CD4-positive, alpha-beta memory T cell (primary cell): ENCODE measurements around the gene MSN. TPM values are rescaled to one million over a fixed set of nuclear protein-coding genes. Genes with fewer than 3 reads are reported as not detected.
"Not testable (repeated sequence)": the region's sequence is repeated elsewhere in the genome, so short reads cannot be mapped to it uniquely, and the experiment has no call there.

Source experiments
- CTCF ChIA-PET: fragments of 350-600 bp; sonication (Branson Sonifier 250); formaldehyde crosslinking; loops from one replicate; lab custom pipeline; 2021; ENCODE audit warnings: inconsistent platforms; ENCODE audit not compliant: partially characterized antibody; lab: Charles Lee
- POLR2A ChIA-PET: fragments of 350-600 bp; sonication (Branson Sonifier 250); formaldehyde crosslinking; loops from one replicate; lab custom pipeline; 2021; ENCODE audit not compliant: partially characterized antibody; lab: Charles Lee
- DNase-seq, 5 donors: peaks; one replicate each; pipeline versions ENCODE4 v3.0.0 to v3.0.0-alpha.2; 2020 to 2022; ENCODE audit warnings: mixed read lengths in 1 of 5
- H3K27ac ChIP-seq: one replicate; pipeline ENCODE4 v1.7.0; 2013; ENCODE audit warnings: low read depth, low read length
- H3K27me3 ChIP-seq: 2 replicates; pipeline ENCODE4 v1.7.0; 2013; ENCODE audit warnings: mild to moderate bottlenecking, low read length, moderate library complexity; ENCODE audit not compliant: insufficient read depth
- H3K36me3 ChIP-seq: 2 replicates; pipeline ENCODE4 v1.7.0; 2013; ENCODE audit warnings: mild to moderate bottlenecking, low read length, moderate library complexity; ENCODE audit not compliant: insufficient read depth
- H3K4me1 ChIP-seq: 2 replicates; pipeline ENCODE4 v1.7.0; 2013; ENCODE audit warnings: mild to moderate bottlenecking, low read length, moderate library complexity; ENCODE audit not compliant: insufficient read depth
- H3K4me3 ChIP-seq, 2 donors: one replicate each; pipeline ENCODE4 v1.7.0; 2013; ENCODE audit warnings: low read length in 2 of 2, mild to moderate bottlenecking in 1 of 2
- H3K9me3 ChIP-seq, 2 donors: one replicate each; pipeline ENCODE4 v1.7.0; 2013; ENCODE audit warnings: low read length in 2 of 2, control low read depth in 1 of 2; ENCODE audit not compliant: control insufficient read depth in 1 of 2
- H3K27ac Mint-ChIP-seq, 7 donors: one replicate each; pipeline ENCODE4 v1.8.0; 2020 to 2021; ENCODE audit warnings: mixed read lengths in 7 of 7, mild to moderate bottlenecking in 6 of 7, inconsistent platforms in 3 of 7, moderate library complexity in 3 of 7
- H3K27me3 Mint-ChIP-seq, 2 donors: one replicate each; pipeline ENCODE4 v1.8.0; 2020 to 2021; ENCODE audit warnings: mixed read lengths in 2 of 2
- H3K36me3 Mint-ChIP-seq, 2 donors: one replicate each; pipeline ENCODE4 v1.8.0; 2020 to 2021; ENCODE audit warnings: mixed read lengths in 2 of 2, inconsistent platforms in 1 of 2, mild to moderate bottlenecking in 1 of 2
- H3K4me1 Mint-ChIP-seq, 4 donors: one replicate each; pipeline ENCODE4 v1.8.0; 2020 to 2021; ENCODE audit warnings: mixed read lengths in 4 of 4, mild to moderate bottlenecking in 1 of 4
- H3K4me3 Mint-ChIP-seq, 8 donors: one replicate each; pipeline ENCODE4 v1.8.0; 2020 to 2021; ENCODE audit warnings: mixed read lengths in 8 of 8, mild to moderate bottlenecking in 7 of 8, moderate library complexity in 6 of 8, inconsistent platforms in 3 of 8
- H3K9me3 Mint-ChIP-seq, 8 donors: one replicate each; pipeline ENCODE4 v1.8.0; 2020 to 2021; ENCODE audit warnings: mixed read lengths in 8 of 8, mild to moderate bottlenecking in 5 of 8, inconsistent platforms in 3 of 8, moderate library complexity in 1 of 8
- intact Hi-C: fragments of 100-400 bp; cut with micrococcal nuclease; formaldehyde crosslinking; loops from one replicate; pipeline ENCODE4 v1.15.1; 2023
- polyA plus RNA-seq, 2 donors: library from polyadenylated mRNA; unstranded; fragments of 300-500 nt; fragmentation: Illumina TruSeq; gene quantifications; one replicate each; pipeline ENCODE4 v1.2.3, GENCODE V29; 2021
- total RNA-seq, 2 experiments: library from RNA; stranded (reverse); gene quantifications; one replicate each; pipeline ENCODE4 v1.2.3, GENCODE V29; 2021

Gene MSN
- total and polyA plus RNA-seq, 4 experiments from 2014 or later, result 334 to 669 (median 468) TPM

- H3K4me3 Mint-ChIP-seq, result peak overlapping the region; percentile 38 to 88 (median 74)
- H3K36me3 ChIP-seq, intact Hi-C loops, H3K27me3 Mint-ChIP-seq, DNase-seq, H3K27ac ChIP-seq, H3K9me3 Mint-ChIP-seq, H3K36me3 Mint-ChIP-seq, H3K9me3 ChIP-seq, H3K27me3 ChIP-seq, H3K4me3 ChIP-seq: not testable (repeated sequence)
- H3K4me1 Mint-ChIP-seq, result peaks cover 21 to 46% (median 23%) of the 10 kb centered on the region in 4 donors
- peak overlapping the region; percentile 84 to 96 (median 92) for H3K27ac Mint-ChIP-seq
- CTCF ChIA-PET, result interaction anchor here (1.3 to 1.7 kb wide), 2 partner anchors 10 to 18 kb away, joined by 3 to 4 read pairs; no protein-coding TSS in a partner anchor
- POLR2A ChIA-PET, result interaction anchor here (1.3 to 3.2 kb wide), 5 partner anchors 10 to 55 kb away, joined by 3 to 12 read pairs (median 5); partner anchors contain the start of gene MSN
- peaks cover 25% of the 10 kb centered on the region for H3K4me1 ChIP-seq
Measured at GRCh38 chrX:65657009-65657441, 10.4 kb upstream of the MSN start.

DNA sequence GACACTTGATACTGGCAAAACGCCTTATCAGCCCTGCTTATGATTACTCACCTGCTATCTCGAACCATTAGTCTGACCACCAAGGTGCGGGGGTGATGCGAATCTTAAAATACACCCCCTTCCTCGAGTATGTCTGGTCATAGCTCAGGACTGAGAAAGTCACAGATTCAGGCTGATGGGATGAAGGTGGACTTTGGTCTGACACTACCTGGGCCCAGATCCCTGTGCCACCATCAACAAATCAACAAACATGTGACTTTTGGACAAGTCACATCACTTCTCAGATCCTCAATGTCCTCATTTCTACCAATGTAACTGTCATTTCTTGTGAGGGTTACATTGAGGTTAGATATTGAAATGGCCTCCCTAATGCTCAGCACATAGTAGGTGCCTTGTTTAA, 9.8 kb upstream of the MSN start:
- peak overlapping the region in 1 of 8 donors; percentile 27 for H3K4me3 Mint-ChIP-seq
- H3K36me3 ChIP-seq, result no peaks in the 10 kb centered on the region
- no peak overlapping the region for H3K4me3 ChIP-seq
- peaks cover 21 to 46% (median 23%) of the 10 kb centered on the region in 4 donors for H3K4me1 Mint-ChIP-seq
- peaks cover 25% of the 10 kb centered on the region for H3K4me1 ChIP-seq
- H3K27me3 ChIP-seq, result no peaks in the 10 kb centered on the region
- intact Hi-C loops, result no loop called here
- H3K9me3 Mint-ChIP-seq, result peaks cover 0 to 6% (median 0%) of the 10 kb centered on the region in 8 donors
- CTCF ChIA-PET, result interaction anchor here (1.3 to 1.7 kb wide), 2 partner anchors 9 to 17 kb away, joined by 3 to 4 read pairs; no protein-coding TSS in a partner anchor
- POLR2A ChIA-PET, result interaction anchor here (0.7 to 3.2 kb wide), 4 partner anchors 9 to 57 kb away, joined by 3 to 12 read pairs (median 7); partner anchors contain the start of gene MSN
- no peak overlapping the region for H3K27ac ChIP-seq
- H3K27me3 Mint-ChIP-seq, result no peaks in the 10 kb centered on the region
- no peaks in the 10 kb centered on the region for H3K9me3 ChIP-seq
- no peak for DNase-seq
- peak overlapping the region in 4 of 7 donors; percentile 15 to 77 (median 59) for H3K27ac Mint-ChIP-seq
- no peaks in the 10 kb centered on the region for H3K36me3 Mint-ChIP-seq

GRCh38 chrX:65658229-65658628, 9.2 kb upstream of the MSN start:
- H3K36me3 Mint-ChIP-seq, result no peaks in the 10 kb centered on the region
- H3K27me3 Mint-ChIP-seq, result no peaks in the 10 kb centered on the region
- H3K9me3 Mint-ChIP-seq, result peaks cover 0 to 6% (median 0%) of the 10 kb centered on the region in 8 donors
- DNase-seq, result no peak
- ChIA-PET POLR2A (interaction anchor here (0.7 to 3.2 kb wide), 2 partner anchors 9 to 360 kb away, joined by 3 to 12 read pairs; partner anchors contain the start of gene MSN), CTCF (interaction anchor here (1.7 kb wide), 1 partner anchor 16 kb away, joined by 4 read pairs; no protein-coding TSS in a partner anchor)
- Histone ChIP-seq H3K27ac (no peak overlapping the region), H3K4me1 (peaks cover 25% of the 10 kb centered on the region), H3K27me3 (no peaks in the 10 kb centered on the region), H3K9me3 (no peaks in the 10 kb centered on the region), H3K36me3 (no peaks in the 10 kb centered on the region), H3K4me3 (no peak overlapping the region)
- intact Hi-C loops, result no loop called here
- H3K27ac Mint-ChIP-seq, result peak overlapping the region in 6 of 7 donors; percentile 15 to 77 (median 38)
- no peak overlapping the region for H3K4me3 Mint-ChIP-seq
- H3K4me1 Mint-ChIP-seq, result peaks cover 23 to 50% (median 24%) of the 10 kb centered on the region in 4 donors

DNA sequence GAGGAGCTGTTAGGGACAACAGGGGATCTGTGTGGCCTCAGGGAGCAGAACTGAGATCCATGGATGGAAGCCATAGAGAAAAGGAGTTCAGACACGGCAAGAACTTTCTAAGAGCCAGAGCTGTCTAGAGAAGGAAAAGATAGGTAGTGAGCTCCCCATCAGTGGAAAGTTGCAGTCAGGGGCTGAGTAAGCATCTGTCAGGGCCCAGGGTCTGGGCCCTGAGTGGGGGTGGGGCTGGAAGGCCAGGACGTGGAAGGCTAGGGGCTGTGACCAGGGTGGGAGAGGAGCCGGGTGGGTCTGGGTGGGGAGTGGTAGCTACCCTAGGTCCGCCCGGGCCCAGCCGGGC, 324 bp upstream of the MSN start:
- no peaks in the 10 kb centered on the region for H3K27me3 Mint-ChIP-seq
- peak in 1 of 5 donors; percentile 44 for DNase-seq
- ChIA-PET POLR2A (interaction anchor here (1.1 to 10.9 kb wide), 12 partner anchors 10 to 70 kb away, joined by 3 to 106 read pairs (median 6); no protein-coding TSS in a partner anchor), CTCF (interaction anchor here (0.7 to 2.4 kb wide), 4 partner anchors 10 to 71 kb away, joined by 3 to 9 read pairs (median 4); no protein-coding TSS in a partner anchor)
- Histone ChIP-seq H3K27me3 (no peaks in the 10 kb centered on the region), H3K36me3 (no peaks in the 10 kb centered on the region), H3K4me1 (peaks cover 24% of the 10 kb centered on the region), H3K4me3 (peak overlapping the region in 1 of 2 donors; percentile 84), H3K9me3 (no peaks in the 10 kb centered on the region), H3K27ac (no peak overlapping the region)
- peaks cover 0 to 1% (median 0%) of the 10 kb centered on the region in 8 donors for H3K9me3 Mint-ChIP-seq
- peaks cover 17 to 53% (median 36%) of the 10 kb centered on the region in 4 donors for H3K4me1 Mint-ChIP-seq
- peak overlapping the region; percentile 76 to 91 (median 86) for H3K4me3 Mint-ChIP-seq
- intact Hi-C loops, result no loop called here
- H3K27ac Mint-ChIP-seq, result peak overlapping the region; percentile 88 to 94 (median 90)
- H3K36me3 Mint-ChIP-seq, result peaks cover 26 to 33% of the 10 kb centered on the region in 2 donors

- Histone ChIP-seq H3K4me1 (peaks cover 39% of the 10 kb centered on the region), H3K27ac (peak overlapping the region; percentile 78), H3K36me3 (no peaks in the 10 kb centered on the region), H3K27me3 (no peaks in the 10 kb centered on the region), H3K9me3 (no peaks in the 10 kb centered on the region), H3K4me3 (peak overlapping the region; percentile 82 to 84)
- intact Hi-C loops, result loop anchor here (1.0 to 2.0 kb wide), 3 partner anchors 14 to 73 kb away; no protein-coding TSS in a partner anchor
- ChIA-PET CTCF (interaction anchor here (0.9 to 2.4 kb wide), 5 partner anchors 22 to 72 kb away, joined by 3 to 9 read pairs (median 3); no protein-coding TSS in a partner anchor), POLR2A (interaction anchor here (0.6 to 10.9 kb wide), 12 partner anchors 11 to 348 kb away, joined by 3 to 106 read pairs (median 8); no protein-coding TSS in a partner anchor)
- Mint-ChIP-seq H3K27me3 (no peaks in the 10 kb centered on the region), H3K36me3 (peaks cover 32 to 44% of the 10 kb centered on the region in 2 donors), H3K4me1 (peaks cover 27 to 63% (median 41%) of the 10 kb centered on the region in 4 donors), H3K9me3 (peaks cover 0 to 1% (median 0%) of the 10 kb centered on the region in 8 donors), H3K4me3 (peak overlapping the region; percentile 94 to 97 (median 95)), H3K27ac (peak overlapping the region; percentile 88 to 96 (median 94))
- peak; percentile 58 to 83 (median 59) for DNase-seq
Measured at GRCh38 chrX:65668377-65669310, 1.2 kb downstream of the MSN start.

- Mint-ChIP-seq H3K4me1 (peaks cover 45 to 85% (median 56%) of the 10 kb centered on the region in 4 donors), H3K27me3 (no peaks in the 10 kb centered on the region), H3K4me3 (peak overlapping the region; percentile 85 to 97 (median 94)), H3K36me3 (peaks cover 47 to 64% of the 10 kb centered on the region in 2 donors), H3K27ac (peak overlapping the region; percentile 73 to 92 (median 88)), H3K9me3 (peaks cover 0 to 1% (median 0%) of the 10 kb centered on the region in 8 donors)
- Histone ChIP-seq H3K27me3 (no peaks in the 10 kb centered on the region), H3K36me3 (no peaks in the 10 kb centered on the region), H3K4me1 (peaks cover 66% of the 10 kb centered on the region), H3K4me3 (peak overlapping the region; percentile 13 to 42), H3K27ac (peak overlapping the region; percentile 67), H3K9me3 (no peaks in the 10 kb centered on the region)
- ChIA-PET CTCF (interaction anchor here (0.8 to 0.9 kb wide), 2 partner anchors 27 to 29 kb away, joined by 3 read pairs; no protein-coding TSS in a partner anchor), POLR2A (interaction anchor here (1.4 to 10.9 kb wide), 2 partner anchors 26 to 69 kb away, joined by 3 to 106 read pairs; no protein-coding TSS in a partner anchor)
- DNase-seq, result no peak
- intact Hi-C loops, result loop anchor here (10.0 kb wide), 1 partner anchor 54 kb away; no protein-coding TSS in a partner anchor
Measured at GRCh38 chrX:65671286-65671685, 3.8 kb downstream of the MSN start.
